IMR-90 (cell line): ENCODE data around the gene PGS1. TPM values are rescaled to one million over a fixed set of nuclear protein-coding genes. Genes with fewer than 3 reads are reported as not detected.
A peak's percentile ranks its signal among the peaks of the same experiment; 100 is the strongest.

Source experiments
- ATAC-seq: fragments of 200-7000 bp; cut with Tn5 transposase; 2 replicates; pipeline ENCODE4 v1.9.1; 2020; ENCODE audit warnings: low read depth, mild to moderate bottlenecking, moderate library complexity
- BruUV-seq: library from RNA; stranded (reverse); fragments of 400-500 nt; replicated peaks from 2 replicates; lab custom pipeline; 2021; lab: Mats Ljungman, UMichigan
- CTCF ChIA-PET: fragments of 300-600 bp; formaldehyde crosslinking; extraction: SDS; loops from one replicate; lab custom pipeline; 2021; ENCODE audit warnings: antibody characterized with exemption; lab: Yijun Ruan, JAX
- POLR2A ChIA-PET: fragments of 300-600 bp; sonication (Branson Sonifier 250); formaldehyde crosslinking; loops from one replicate; lab custom pipeline; 2022; ENCODE audit warnings: antibody characterized with exemption; ENCODE audit not compliant: unreplicated experiment; lab: Charles Lee
- DNase-seq: peaks from one replicate; pipeline ENCODE4 v3.0.0; 2013
- H2AFZ ChIP-seq: replicated peaks from 2 replicates; pipeline ENCODE3; 2013; ENCODE audit warnings: low read length, mild to moderate bottlenecking; ENCODE audit not compliant: poor library complexity
- H2AK5ac ChIP-seq: 2 replicates; pipeline ENCODE4 v1.6.1; 2013; ENCODE audit warnings: low read depth, low read length, inconsistent platforms
- H2AK9ac ChIP-seq: replicated peaks from 2 replicates; pipeline ENCODE3; 2013; ENCODE audit warnings: mild to moderate bottlenecking, low read depth, low read length, moderate library complexity; ENCODE audit not compliant: poor library complexity
- H2BK120ac ChIP-seq: 2 replicates; pipeline ENCODE4 v1.6.1; 2013; ENCODE audit warnings: low read depth, low read length, inconsistent platforms
- H2BK15ac ChIP-seq: 3 replicates; pipeline ENCODE4 v1.6.1; 2013; ENCODE audit warnings: low read depth, low read length, inconsistent platforms
- H2BK20ac ChIP-seq: 2 replicates; pipeline ENCODE4 v1.6.1; 2013; ENCODE audit warnings: low read depth, mild to moderate bottlenecking, inconsistent platforms, low read length, moderate library complexity
- H2BK5ac ChIP-seq: 2 replicates; pipeline ENCODE4 v1.6.1; 2013; ENCODE audit warnings: mild to moderate bottlenecking, low read depth, low read length, inconsistent platforms; ENCODE audit not compliant: poor library complexity, severe bottlenecking
- H3K14ac ChIP-seq: replicated peaks from 2 replicates; pipeline ENCODE4 v1.6.1; 2013; ENCODE audit warnings: low read depth, low read length, inconsistent platforms
- H3K18ac ChIP-seq: 2 replicates; pipeline ENCODE4 v1.6.1; 2013; ENCODE audit warnings: low read depth, low read length, control low read depth
- H3K23ac ChIP-seq: 2 replicates; pipeline ENCODE4 v1.6.1; 2013; ENCODE audit warnings: low read depth, low read length, inconsistent platforms
- H3K27ac ChIP-seq: 2 replicates; pipeline ENCODE4 v1.5.1; 2013; ENCODE audit warnings: mild to moderate bottlenecking, control low read depth, low read length; ENCODE audit not compliant: insufficient read depth
- H3K27me3 ChIP-seq: 2 replicates; pipeline ENCODE4 v1.6.1; 2013; ENCODE audit warnings: low read length; ENCODE audit not compliant: control insufficient read depth, insufficient read depth
- H3K36me3 ChIP-seq: 2 replicates; pipeline ENCODE4 v1.6.1; 2013; ENCODE audit warnings: low read length, mixed read lengths; ENCODE audit not compliant: control insufficient read depth, insufficient read depth
- H3K4ac ChIP-seq: 2 replicates; pipeline ENCODE4 v1.6.1; 2013; ENCODE audit warnings: low read depth, low read length, inconsistent platforms
- H3K4me1 ChIP-seq: 2 replicates; pipeline ENCODE4 v1.6.1; 2013; ENCODE audit warnings: low read length, mixed read lengths; ENCODE audit not compliant: control insufficient read depth, insufficient read depth
- H3K4me2 ChIP-seq: 2 replicates; pipeline ENCODE4 v1.6.1; 2013; ENCODE audit warnings: low read depth, mild to moderate bottlenecking, control low read depth, low read length, moderate library complexity
- H3K4me3 ChIP-seq: 2 replicates; pipeline ENCODE4 v1.5.1; 2013; ENCODE audit warnings: low read depth, mild to moderate bottlenecking, control low read depth, low read length, moderate library complexity; ENCODE audit not compliant: insufficient read depth
- H3K56ac ChIP-seq: 2 replicates; pipeline ENCODE4 v1.6.1; 2013; ENCODE audit warnings: low read length, inconsistent platforms; ENCODE audit not compliant: insufficient read depth; ENCODE audit errors: extremely low read depth
- H3K79me1 ChIP-seq, 2 experiments: 2 replicates each; pipeline ENCODE4 v1.6.1; 2013; ENCODE audit warnings: low read length in 2 of 2, inconsistent platforms in 1 of 2, low read depth in 1 of 2
- H3K9ac ChIP-seq: 2 replicates; pipeline ENCODE4 v1.6.1; 2013; ENCODE audit warnings: low read depth, low read length, control low read depth
- H3K9me1 ChIP-seq: 2 replicates; pipeline ENCODE4 v1.6.1; 2013; ENCODE audit warnings: low read length, inconsistent platforms; ENCODE audit not compliant: insufficient read depth
- H3K9me3 ChIP-seq: 2 replicates; pipeline ENCODE4 v1.6.1; 2013; ENCODE audit warnings: low read length; ENCODE audit not compliant: control insufficient read depth, insufficient read depth
- H4K20me1 ChIP-seq: 2 replicates; pipeline ENCODE4 v1.6.1; 2013; ENCODE audit warnings: low read length, inconsistent platforms; ENCODE audit not compliant: insufficient read depth
- H4K5ac ChIP-seq: 2 replicates; pipeline ENCODE4 v1.6.1; 2013; ENCODE audit warnings: mild to moderate bottlenecking, low read depth, low read length, control low read depth
- H4K8ac ChIP-seq, 2 experiments: 2 replicates each; pipeline ENCODE4 v1.6.1; 2013; ENCODE audit warnings: low read depth in 2 of 2, low read length in 2 of 2, control low read depth in 1 of 2, inconsistent platforms in 1 of 2
- H4K91ac ChIP-seq: 2 replicates; pipeline ENCODE4 v1.6.1; 2013; ENCODE audit warnings: low read depth, low read length, inconsistent platforms; ENCODE audit not compliant: insufficient read depth
- CTCF ChIP-seq: conservative IDR thresholded peaks from 2 replicates; pipeline ENCODE4 v1.5.1; 2012; ENCODE audit warnings: mild to moderate bottlenecking, low read depth, low read length, improper control_type of control experiment
- WGBS, 2 experiments: methylation state at CpG; one replicate each; pipeline versions ENCODE4 v1.1.5 to v1.1.7; 2013; ENCODE audit warnings: missing lambda C conversion rate in 2 of 2; ENCODE audit not compliant: insufficient read length in 1 of 2; ENCODE audit errors: extremely low coverage in 2 of 2; 5-methylcytosine and 5-hydroxymethylcytosine counted together
- dilution Hi-C: fragments of 300-500 bp; cut with HindIII; formaldehyde crosslinking; loops from one replicate; pipeline ENCODE4 v1.14.3; 2018; ENCODE audit warnings: low sequenced_read_pairs; ENCODE audit not compliant: unreplicated experiment
- in situ Hi-C: fragments of 300-500 bp; cut with MboI; formaldehyde crosslinking; loops from 3 replicates; pipeline ENCODE4 v1.14.3; 2019; ENCODE audit warnings: low sequenced_read_pairs, inconsistent platforms, mixed read lengths
- intact Hi-C: fragments of 100-400 bp; cut with micrococcal nuclease; formaldehyde crosslinking; loops from 2 replicates; pipeline ENCODE4 v1.10.0; 2022
- polyA plus RNA-seq, 3 experiments: library from polyadenylated mRNA; depleted of rRNA; stranded (reverse); fragments of >200 nt; gene quantifications; 2 replicates each; pipeline ENCODE4 v1.2.3, GENCODE V29; 2012; ENCODE audit warnings: low replicate concordance in 1 of 3
- total RNA-seq: library from RNA; depleted of rRNA; stranded (reverse); fragments of >200 nt; gene quantifications from 2 replicates; pipeline ENCODE4 v1.2.3, GENCODE V29; 2012

Gene PGS1
- total and polyA plus RNA-seq, 2 of the 4 experiments (the other 2 are of a cell fraction): 18.5 to 43.2 TPM

- Histone ChIP-seq H2AFZ (no peak overlapping the region), H3K4me3 (no peak overlapping the region), H3K36me3 (no peaks in the 10 kb centered on the region; the same call in 1 of the 2 replicates), H3K9ac (no peak overlapping the region), H4K20me1 (peaks cover 8% of the 10 kb centered on the region; the same call in 1 of the 2 replicates), H3K4me1 (peaks cover 26% of the 10 kb centered on the region), H4K5ac (peak overlapping the region; percentile 84), H2AK5ac (peak overlapping the region; percentile 66; the same call in 1 of the 2 replicates), H3K9me3 (no peaks in the 10 kb centered on the region), H3K79me1 (peaks cover 6 to 29% of the 10 kb centered on the region in 2 experiments; a peak in 3 of 4 replicates), H4K91ac (peak overlapping the region; percentile 75), H3K56ac (peak overlapping the region; percentile 50), H2AK9ac (no peak overlapping the region), H2BK5ac (peak overlapping the region; percentile 98), H3K27me3 (no peaks in the 10 kb centered on the region), H3K9me1 (peaks cover 14% of the 10 kb centered on the region), H2BK20ac (peak overlapping the region; percentile 91), H3K14ac (peak overlapping the region; percentile 26; the same call in 1 of the 2 replicates), H3K4ac (peak overlapping the region; percentile 74), H3K4me2 (peak overlapping the region; percentile 50; the same call in 1 of the 2 replicates), H2BK15ac (peak overlapping the region; percentile 67; the same call in 2 of the 3 replicates), H4K8ac (peak overlapping the region in 1 of 2 experiments; percentile 59; a peak in 2 of 4 replicates), H2BK120ac (peak overlapping the region; percentile 91), H3K27ac (peak overlapping the region; percentile 86), H3K18ac (peak overlapping the region; percentile 96), H3K23ac (peak overlapping the region; percentile 57; the same call in 1 of the 2 replicates)
- DNase-seq (no peak), ATAC-seq (no peak)
- dilution Hi-C loops: no loop called here
- in situ Hi-C loops: no loop called here
- no peak for TF ChIP-seq CTCF
- ChIA-PET POLR2A (no interaction called here), CTCF (no interaction called here)
- BruUV-seq: no TSS peak
- intact Hi-C loops: no loop called here
- WGBS, 2 experiments: no CpG with 5 or more reads among the region's 5 CpGs
Measured at GRCh38 chr17:78376161-78376560, 2.3 kb upstream of the PGS1 start.
